Brain microvascular endothelial cell (primary cell): Measurements from ENCODE around the gene SLC6A5.
"Not testable (repeated sequence)": the region's sequence is repeated elsewhere in the genome, so short reads cannot be mapped to it uniquely, and the experiment has no call there.

Experiments
- DNase-seq: peaks from one replicate; pipeline ENCODE4 v3.0.0-alpha.2; 2020
- H3K27ac ChIP-seq: fragments of 250-450 bp; sonication (Bioruptor Pico); 2 replicates; pipeline ENCODE4 v1.5.1; 2020; ENCODE audit warnings: mild to moderate bottlenecking, moderate library complexity
- H3K27me3 ChIP-seq: fragments of 250-450 bp; sonication (Bioruptor Pico); replicated peaks from 2 replicates; pipeline ENCODE4 v1.5.1; 2020; ENCODE audit warnings: mild to moderate bottlenecking
- H3K36me3 ChIP-seq: fragments of 250-450 bp; sonication (Bioruptor Pico); replicated peaks from 2 replicates; pipeline ENCODE4 v1.5.1; 2020; ENCODE audit warnings: mild to moderate bottlenecking
- H3K4me3 ChIP-seq: 2 replicates; pipeline ENCODE4 v1.5.1; 2011; ENCODE audit warnings: low read depth, mild to moderate bottlenecking, control low read depth, low read length, moderate library complexity
- in situ Hi-C: cut with HindIII; loops from 2 replicates; pipeline ENCODE4 v1.10.0; 2017; ENCODE audit warnings: low sequenced_read_pairs, low pct_ligation_motif_present
- TF ChIP-seq, protein P1 (sequence below): IDR thresholded peaks from 2 replicates; pipeline ENCODE4 v1.5.1; 2011; ENCODE audit warnings: low read depth, mild to moderate bottlenecking, moderate library complexity, low read length, control low read depth, inconsistent platforms; ENCODE audit errors: missing control alignments

Gene SLC6A5

DNA sequence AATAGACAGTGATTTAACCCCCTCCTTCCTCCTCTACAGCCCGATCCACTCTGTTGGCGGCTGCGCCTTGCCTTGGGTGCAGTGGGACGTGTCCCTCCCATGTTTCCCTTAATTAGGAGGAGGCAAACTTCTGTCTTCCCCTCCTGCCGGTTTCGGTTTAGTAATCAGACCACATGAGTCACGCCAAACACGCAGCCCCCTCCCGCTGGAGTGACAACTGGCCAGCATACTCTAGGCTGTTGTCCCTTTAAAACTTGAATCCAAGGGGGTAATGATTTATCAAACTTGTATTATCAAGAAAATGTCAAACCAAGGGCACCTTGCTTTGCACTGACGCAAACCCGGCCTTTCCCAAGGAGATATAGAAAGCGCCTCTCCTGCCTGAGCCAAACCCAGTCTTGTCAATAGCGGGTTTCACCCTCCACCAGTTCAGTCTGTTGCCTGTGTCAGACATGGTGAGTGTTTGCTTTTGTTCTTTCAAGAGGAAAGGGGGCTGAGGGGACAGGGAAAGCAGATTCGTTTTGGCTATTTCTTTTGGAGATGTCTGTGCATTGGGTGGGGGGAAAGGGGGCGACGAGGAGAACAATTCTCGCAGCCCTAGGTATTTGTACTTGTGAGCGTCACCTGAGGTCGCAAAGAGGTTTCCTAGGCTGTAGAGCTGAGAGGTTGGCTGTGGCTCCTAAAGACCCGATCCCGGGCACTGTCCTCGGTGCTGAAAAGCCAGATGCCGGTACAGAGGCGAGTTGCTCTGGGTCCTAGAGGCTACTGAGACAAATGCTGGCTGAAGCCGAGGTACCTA is at the start of gene SLC6A5:
TSS of gene SLC6A5 (plus strand) at position 388 of the 799 bp plus-strand sequence. CDS start at position 453, 65 bp downstream.
- no peaks in the 10 kb centered on the region for H3K36me3 ChIP-seq
- H3K27ac ChIP-seq: no peak within 1 kb of the TSS
- DNase-seq: peak; percentile 41
- no peak within 1 kb of the TSS for H3K4me3 ChIP-seq
- TF ChIP-seq, protein P1, sequence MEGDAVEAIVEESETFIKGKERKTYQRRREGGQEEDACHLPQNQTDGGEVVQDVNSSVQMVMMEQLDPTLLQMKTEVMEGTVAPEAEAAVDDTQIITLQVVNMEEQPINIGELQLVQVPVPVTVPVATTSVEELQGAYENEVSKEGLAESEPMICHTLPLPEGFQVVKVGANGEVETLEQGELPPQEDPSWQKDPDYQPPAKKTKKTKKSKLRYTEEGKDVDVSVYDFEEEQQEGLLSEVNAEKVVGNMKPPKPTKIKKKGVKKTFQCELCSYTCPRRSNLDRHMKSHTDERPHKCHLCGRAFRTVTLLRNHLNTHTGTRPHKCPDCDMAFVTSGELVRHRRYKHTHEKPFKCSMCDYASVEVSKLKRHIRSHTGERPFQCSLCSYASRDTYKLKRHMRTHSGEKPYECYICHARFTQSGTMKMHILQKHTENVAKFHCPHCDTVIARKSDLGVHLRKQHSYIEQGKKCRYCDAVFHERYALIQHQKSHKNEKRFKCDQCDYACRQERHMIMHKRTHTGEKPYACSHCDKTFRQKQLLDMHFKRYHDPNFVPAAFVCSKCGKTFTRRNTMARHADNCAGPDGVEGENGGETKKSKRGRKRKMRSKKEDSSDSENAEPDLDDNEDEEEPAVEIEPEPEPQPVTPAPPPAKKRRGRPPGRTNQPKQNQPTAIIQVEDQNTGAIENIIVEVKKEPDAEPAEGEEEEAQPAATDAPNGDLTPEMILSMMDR: no peak
- peaks cover 84% of the 10 kb centered on the region for H3K27me3 ChIP-seq
- in situ Hi-C loops: no loop called here

DNA sequence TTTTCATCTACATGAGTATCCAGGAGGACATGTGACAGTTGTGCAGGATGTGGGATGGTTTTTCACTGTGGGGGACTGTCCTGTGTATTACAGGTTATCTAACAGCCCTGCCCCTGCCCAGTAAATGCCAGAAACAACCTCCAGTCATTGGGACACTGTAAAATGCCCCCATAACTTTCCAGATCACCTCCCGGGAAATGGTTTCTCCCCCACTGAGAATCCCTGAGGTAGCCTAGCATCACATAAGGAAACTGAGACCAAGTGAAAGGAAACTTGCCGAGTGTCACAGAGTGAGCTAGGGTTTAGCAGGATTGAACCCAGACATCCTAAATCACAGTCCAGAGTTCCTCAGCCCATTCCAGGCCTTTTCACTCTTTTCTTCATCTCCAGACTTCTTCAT is 48.3 kb upstream of the SLC6A5 start:
- TF ChIP-seq, protein P1: no peak
- H3K36me3 ChIP-seq: no peaks in the 10 kb centered on the region
- in situ Hi-C loops: no loop called here
- DNase-seq: no peak
- H3K4me3 ChIP-seq: no peak overlapping the region
- no peaks in the 10 kb centered on the region for H3K27me3 ChIP-seq
- no peak overlapping the region for H3K27ac ChIP-seq

DNA sequence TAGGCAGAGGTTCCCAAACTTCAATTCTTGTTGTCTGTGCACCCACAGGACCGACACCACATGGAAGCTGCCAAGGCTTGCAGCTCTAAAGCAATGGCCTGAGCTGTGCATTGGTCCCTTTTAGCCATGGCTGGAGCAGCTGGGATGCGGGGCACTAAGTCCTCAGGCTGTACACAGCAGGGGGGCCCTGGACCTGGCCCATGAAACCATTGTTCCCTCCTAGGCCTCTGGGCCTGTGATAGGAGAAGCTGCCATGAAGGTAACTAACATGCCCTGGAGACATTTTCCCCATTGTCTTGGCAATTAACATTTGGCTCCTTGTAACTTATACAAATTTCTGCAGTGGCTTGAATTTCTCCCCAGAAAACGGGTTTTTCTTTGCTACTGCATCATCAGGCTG is 43.6 kb upstream of the SLC6A5 start:
- no peak overlapping the region for H3K27ac ChIP-seq
- in situ Hi-C loops: no loop called here
- no peak for DNase-seq

DNA sequence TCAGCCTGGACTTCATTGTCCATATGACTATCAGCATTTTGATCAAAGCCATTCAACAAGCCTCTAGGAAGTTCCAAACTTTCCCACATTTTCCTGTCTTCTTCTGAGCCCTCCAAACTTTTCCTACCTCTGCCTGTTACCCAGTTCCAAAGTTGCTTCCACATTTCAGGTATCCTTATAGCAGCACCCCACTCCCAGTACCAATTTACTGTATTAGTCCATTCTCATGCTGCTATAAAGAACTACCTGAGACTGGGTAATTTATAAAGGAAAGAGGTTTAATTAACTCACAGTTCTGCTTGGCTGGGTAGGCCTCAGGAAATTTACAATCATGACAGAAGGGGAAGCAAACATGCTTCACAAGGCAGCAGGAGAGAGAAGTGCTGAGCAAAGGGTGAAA is 43.0 kb upstream of the SLC6A5 start:
- H3K27me3 ChIP-seq, H3K4me3 ChIP-seq, DNase-seq, H3K27ac ChIP-seq, H3K36me3 ChIP-seq, in situ Hi-C loops: not testable (repeated sequence)

More for the DNA sequence above, 43.6 kb upstream of the SLC6A5 start:
- Histone ChIP-seq H3K36me3 (no peaks in the 10 kb centered on the region), H3K27me3 (no peaks in the 10 kb centered on the region), H3K4me3 (no peak overlapping the region)
- TF ChIP-seq, protein P1: no peak

DNA sequence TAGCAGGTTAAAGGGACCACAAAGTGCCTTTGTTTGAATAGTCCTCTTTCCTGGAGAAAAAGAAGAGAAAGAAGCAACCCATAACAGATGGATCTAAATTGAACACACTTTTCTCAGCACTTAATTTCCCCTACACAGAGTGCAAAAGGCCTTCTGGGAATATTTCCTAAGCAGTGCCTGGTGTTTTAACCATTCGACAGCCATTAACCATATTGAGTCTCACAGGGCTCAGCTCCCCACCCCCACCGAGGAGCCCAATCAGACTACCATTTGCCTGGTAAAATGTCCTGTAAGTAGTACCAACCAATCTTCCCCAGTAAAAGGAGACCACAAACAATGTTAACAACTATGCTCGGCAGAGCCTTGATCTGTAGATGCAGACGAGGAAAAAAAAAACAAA is 40.7 kb upstream of the SLC6A5 start:
- in situ Hi-C loops: no loop called here
- TF ChIP-seq, protein P1: no peak
- Histone ChIP-seq H3K36me3 (no peaks in the 10 kb centered on the region), H3K27me3 (no peaks in the 10 kb centered on the region), H3K4me3 (no peak overlapping the region), H3K27ac (no peak overlapping the region)
- no peak for DNase-seq

DNA sequence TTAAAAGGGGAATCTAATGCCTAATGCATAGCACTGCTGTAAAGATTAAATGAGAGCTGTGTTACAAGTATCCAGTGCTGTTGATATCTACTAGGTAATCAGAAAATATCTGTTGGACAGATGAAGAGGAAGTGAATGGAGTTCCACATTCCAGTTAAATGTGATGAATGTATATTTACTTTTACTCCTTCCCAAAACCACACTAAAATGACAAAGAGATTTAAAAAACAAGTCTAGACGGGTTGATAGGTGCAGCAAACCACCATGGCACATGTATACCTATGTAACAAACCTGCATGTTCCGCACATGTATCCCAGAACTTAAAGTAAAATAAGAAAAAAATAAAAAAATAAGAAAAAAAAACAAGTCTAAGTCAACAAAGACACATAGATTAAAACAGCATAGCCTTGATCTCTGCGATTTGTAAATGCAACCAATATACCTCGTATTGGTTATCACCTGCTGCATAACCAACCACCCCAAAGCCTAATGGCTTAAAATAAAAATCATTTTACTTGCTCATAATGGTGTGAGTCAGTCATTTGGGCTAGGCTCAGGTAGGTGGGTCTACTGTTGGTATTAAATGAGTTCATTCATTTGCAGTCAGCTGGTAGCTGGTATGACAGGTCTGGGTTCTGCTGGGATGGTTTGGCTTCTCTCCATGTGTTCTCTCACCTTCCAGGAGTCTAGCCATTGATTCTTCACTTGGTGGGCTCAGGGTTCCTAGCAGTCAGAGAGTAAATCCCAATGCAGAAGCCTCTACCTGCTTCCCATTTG is 39.7 kb upstream of the SLC6A5 start:
- in situ Hi-C loops: no loop called here
- Histone ChIP-seq H3K27ac (no peak overlapping the region), H3K4me3 (no peak overlapping the region), H3K27me3 (no peaks in the 10 kb centered on the region), H3K36me3 (no peaks in the 10 kb centered on the region)
- TF ChIP-seq, protein P1: no peak
- DNase-seq: no peak
